ENCODE data around the gene SDS.
"Not testable (repeated sequence)": the region's sequence is repeated elsewhere in the genome, so short reads cannot be mapped to it uniquely, and the experiment has no call there.

Gene SDS

DNA sequence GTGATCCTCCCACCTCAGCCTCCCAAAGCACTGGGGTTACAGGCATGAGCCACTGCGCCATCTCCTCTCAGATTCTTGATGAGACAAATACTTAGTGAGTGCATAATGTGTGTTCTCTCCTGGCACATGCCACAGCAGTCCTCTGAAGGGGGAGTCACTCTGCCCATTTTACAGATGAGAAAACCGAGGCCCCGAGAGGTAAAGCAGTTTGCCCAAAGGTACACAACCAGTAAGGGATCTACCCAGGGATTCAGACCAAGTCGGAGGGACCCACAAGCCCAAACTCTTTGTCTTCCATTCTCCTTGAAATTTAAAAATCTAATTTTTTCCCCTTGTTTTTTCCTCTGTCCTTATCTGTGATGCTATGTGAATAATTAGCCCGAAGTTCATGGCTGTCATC lies 39.0 kb downstream of the SDS start:
- H3K36me3 ChIP-seq (replicated peaks): no peaks in the 10 kb centered on the region
- TF ChIP-seq, protein P1, sequence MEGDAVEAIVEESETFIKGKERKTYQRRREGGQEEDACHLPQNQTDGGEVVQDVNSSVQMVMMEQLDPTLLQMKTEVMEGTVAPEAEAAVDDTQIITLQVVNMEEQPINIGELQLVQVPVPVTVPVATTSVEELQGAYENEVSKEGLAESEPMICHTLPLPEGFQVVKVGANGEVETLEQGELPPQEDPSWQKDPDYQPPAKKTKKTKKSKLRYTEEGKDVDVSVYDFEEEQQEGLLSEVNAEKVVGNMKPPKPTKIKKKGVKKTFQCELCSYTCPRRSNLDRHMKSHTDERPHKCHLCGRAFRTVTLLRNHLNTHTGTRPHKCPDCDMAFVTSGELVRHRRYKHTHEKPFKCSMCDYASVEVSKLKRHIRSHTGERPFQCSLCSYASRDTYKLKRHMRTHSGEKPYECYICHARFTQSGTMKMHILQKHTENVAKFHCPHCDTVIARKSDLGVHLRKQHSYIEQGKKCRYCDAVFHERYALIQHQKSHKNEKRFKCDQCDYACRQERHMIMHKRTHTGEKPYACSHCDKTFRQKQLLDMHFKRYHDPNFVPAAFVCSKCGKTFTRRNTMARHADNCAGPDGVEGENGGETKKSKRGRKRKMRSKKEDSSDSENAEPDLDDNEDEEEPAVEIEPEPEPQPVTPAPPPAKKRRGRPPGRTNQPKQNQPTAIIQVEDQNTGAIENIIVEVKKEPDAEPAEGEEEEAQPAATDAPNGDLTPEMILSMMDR (IDR thresholded peaks at IDR 0.05; ENCODE audit: low read depth, low read length, missing control alignments): no peak
- no peak overlapping the region for H3K27ac ChIP-seq
- DNase-seq: no peak
- in situ Hi-C loops (cut with HindIII; ENCODE audit: low pct_ligation_motif_present, low sequenced_read_pairs): no loop called here
- H3K4me3 ChIP-seq (ENCODE audit: low read depth, low read length): no peak overlapping the region
- no peaks in the 10 kb centered on the region for H3K27me3 ChIP-seq (replicated peaks)

DNA sequence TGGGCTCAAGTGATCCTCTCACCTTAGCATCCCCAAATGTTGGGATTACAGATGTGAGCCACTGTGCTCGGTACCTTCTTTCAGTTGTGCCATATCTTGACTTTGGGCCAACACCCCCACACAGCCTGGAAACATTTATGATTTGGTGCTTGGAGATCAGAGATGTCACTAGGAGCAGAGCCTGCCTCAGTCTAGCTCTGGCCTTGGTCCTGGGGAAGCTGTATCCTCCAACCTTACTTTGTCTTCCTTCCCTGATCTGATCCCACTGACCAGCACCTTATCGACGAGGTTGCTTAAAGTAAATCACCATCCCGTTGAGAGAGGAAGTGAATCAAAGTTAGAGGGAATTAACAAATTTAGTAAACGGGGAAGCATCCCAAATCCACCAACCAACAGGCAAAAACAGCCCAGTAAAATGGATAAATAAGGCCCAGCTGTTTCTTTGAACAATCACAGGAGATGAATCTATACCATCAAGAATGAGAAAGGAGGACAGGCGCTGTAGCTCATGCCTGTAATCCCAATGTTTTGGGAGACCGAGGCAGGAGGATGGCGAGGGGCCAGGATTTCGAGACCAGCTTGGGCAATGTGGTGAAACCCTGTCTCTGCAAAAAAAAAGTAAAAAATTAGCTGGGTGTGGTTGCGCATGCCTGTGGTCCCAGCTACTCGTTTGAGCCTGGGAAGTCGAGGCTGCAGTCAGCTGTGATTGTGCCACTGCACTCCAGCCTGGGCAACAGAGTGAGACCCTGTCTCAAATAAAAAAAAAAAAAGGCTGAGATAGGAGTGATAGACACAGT lies 41.9 kb downstream of the SDS start:
- Histone ChIP-seq H3K36me3 (replicated peaks) (no peaks in the 10 kb centered on the region), H3K27me3 (replicated peaks) (no peaks in the 10 kb centered on the region), H3K4me3 (ENCODE audit: low read depth, low read length) (no peak overlapping the region), H3K27ac (no peak overlapping the region)
- TF ChIP-seq, protein P1 (IDR thresholded peaks at IDR 0.05; ENCODE audit: low read depth, low read length, missing control alignments): no peak
- DNase-seq: no peak
- in situ Hi-C loops (cut with HindIII; ENCODE audit: low pct_ligation_motif_present, low sequenced_read_pairs): no loop called here

DNA sequence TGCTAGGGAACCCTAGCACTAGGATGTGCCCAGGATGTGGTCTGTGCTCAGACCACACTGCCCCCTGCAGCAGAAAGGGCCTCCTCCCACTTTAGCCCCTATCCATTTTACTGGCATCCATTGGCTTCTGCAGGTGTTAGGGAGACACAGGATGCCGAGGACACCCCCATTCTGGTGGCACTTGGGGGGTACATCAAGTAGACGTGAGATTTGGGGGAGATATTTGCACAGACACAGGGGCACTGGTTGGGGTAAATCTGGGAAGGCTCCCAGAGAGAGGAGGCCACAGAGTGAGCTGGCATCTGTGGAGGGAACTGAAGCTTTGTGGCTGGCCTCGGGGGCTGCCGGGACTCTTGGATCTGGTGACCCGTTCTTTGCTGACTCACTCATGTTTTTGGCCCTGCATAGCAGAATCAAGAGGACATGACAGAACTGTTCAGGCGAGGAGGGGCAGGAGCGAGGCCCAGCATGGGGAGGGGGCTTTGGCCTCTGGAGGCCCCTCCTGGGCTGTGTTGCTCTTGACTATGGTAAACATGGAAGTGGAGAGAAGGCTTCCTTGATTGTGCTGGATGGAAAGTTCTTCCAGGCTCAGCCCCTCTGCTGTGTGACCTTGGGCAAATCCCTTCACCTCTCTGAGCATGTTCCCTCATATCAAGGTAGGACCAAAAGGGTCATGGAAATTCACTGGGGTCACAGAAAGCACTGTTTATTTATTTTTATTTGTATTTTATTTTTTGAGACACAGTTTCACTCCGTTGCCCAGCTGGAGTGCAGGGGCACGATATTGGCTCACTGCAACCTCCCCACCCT lies 43.5 kb downstream of the SDS start:
- peak; percentile 6 for DNase-seq
- in situ Hi-C loops (cut with HindIII; ENCODE audit: low pct_ligation_motif_present, low sequenced_read_pairs): no loop called here
- no peaks in the 10 kb centered on the region for H3K27me3 ChIP-seq (replicated peaks)
- TF ChIP-seq, protein P1 (IDR thresholded peaks at IDR 0.05; ENCODE audit: low read depth, low read length, missing control alignments): peak; percentile 48
- H3K4me3 ChIP-seq (ENCODE audit: low read depth, low read length): peak overlapping the region; percentile 92
- H3K36me3 ChIP-seq (replicated peaks): no peaks in the 10 kb centered on the region
- no peak overlapping the region for H3K27ac ChIP-seq

DNA sequence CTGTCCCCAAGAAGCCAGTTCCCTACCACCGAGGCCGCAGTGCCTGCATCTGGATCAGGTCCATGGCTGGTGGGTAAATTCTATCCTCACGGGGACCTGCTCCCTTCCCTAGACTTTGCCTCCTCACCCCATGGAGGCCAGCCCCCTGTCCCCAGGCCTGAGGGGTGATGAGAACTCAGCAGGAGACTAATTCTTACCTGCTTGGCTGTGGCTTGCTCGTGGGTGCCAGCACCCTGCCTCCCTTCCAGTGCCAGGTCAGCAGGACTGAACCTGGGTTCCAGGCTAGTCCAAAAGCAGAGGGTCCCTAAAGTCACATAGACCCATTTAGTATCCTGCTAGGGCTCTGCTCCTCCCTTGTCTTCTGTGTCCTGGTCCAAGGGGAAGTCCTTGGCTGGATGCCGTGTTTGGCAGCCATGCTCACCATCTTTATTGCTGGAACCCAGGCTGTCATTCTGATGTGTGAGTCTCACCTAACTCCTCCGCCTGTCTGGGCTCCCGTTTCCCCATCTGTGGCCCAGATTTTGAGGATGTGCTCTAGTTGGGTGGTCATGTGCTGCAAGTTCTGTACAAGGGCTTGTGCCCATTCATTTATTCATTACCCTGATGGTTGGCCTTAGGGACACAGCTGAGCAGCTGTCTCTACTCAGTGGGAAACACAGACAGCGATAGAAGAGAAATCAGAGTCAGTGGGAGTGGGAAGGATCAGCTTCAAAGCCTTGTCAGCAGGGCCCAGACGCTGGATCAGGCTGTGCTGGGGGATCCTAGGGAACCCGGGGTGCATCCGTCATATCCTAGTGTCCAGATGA lies 44.4 kb downstream of the SDS start:
- peak overlapping the region; percentile 92 for H3K4me3 ChIP-seq (ENCODE audit: low read depth, low read length)
- DNase-seq: no peak
- no peak overlapping the region for H3K27ac ChIP-seq
- in situ Hi-C loops (cut with HindIII; ENCODE audit: low pct_ligation_motif_present, low sequenced_read_pairs): no loop called here
- TF ChIP-seq, protein P1 (IDR thresholded peaks at IDR 0.05; ENCODE audit: low read depth, low read length, missing control alignments): no peak
- H3K27me3 ChIP-seq (replicated peaks): no peaks in the 10 kb centered on the region
- H3K36me3 ChIP-seq (replicated peaks): no peaks in the 10 kb centered on the region

DNA sequence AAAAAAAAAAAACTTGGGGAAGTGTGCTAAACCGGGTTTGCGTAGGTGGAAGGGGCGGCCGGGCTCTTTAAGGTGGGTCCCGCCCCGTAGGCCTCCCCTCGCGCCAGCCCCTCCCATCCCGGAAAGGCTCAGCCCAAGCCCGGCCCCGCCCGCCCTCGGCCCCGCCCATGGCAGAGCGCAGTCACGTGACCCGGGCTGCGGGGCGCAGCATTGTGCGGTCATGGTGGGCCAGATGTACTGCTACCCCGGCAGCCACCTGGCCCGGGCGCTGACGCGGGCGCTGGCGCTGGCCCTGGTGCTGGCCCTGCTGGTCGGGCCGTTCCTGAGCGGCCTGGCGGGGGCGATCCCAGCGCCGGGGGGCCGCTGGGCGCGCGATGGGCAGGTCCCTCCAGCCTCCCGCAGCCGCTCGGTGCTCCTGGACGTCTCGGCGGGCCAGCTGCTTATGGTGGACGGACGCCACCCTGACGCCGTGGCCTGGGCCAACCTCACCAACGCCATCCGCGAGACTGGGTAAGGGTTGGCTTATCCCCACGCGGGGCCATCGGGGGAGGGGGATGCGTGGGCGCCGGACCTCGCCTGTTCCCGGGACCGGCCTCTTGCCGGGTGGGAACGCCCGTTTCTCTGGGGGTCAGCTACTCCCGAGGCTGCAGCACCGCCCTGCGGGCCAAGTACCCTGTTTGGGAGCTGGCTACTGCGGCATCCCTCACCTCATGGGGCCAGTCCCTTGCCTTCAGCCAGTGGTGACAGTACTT lies 45.1 kb downstream of the SDS start, which contains the start of gene PLBD2:
PLBD2 (plus strand) TSS at position 207 of the 752 bp plus-strand sequence; CDS start at position 221, 14 bp downstream.
- peak within 1 kb of the TSS; percentile 17 for H3K27ac ChIP-seq
- in situ Hi-C loops (cut with HindIII; ENCODE audit: low pct_ligation_motif_present, low sequenced_read_pairs): no loop called here
- H3K4me3 ChIP-seq (ENCODE audit: low read depth, low read length): peak within 1 kb of the TSS; percentile 92
- TF ChIP-seq, protein P1 (IDR thresholded peaks at IDR 0.05; ENCODE audit: low read depth, low read length, missing control alignments): peak; percentile 28
- DNase-seq: peak; percentile 86
- H3K36me3 ChIP-seq (replicated peaks): no peaks in the 10 kb centered on the region
- H3K27me3 ChIP-seq (replicated peaks): no peaks in the 10 kb centered on the region

DNA sequence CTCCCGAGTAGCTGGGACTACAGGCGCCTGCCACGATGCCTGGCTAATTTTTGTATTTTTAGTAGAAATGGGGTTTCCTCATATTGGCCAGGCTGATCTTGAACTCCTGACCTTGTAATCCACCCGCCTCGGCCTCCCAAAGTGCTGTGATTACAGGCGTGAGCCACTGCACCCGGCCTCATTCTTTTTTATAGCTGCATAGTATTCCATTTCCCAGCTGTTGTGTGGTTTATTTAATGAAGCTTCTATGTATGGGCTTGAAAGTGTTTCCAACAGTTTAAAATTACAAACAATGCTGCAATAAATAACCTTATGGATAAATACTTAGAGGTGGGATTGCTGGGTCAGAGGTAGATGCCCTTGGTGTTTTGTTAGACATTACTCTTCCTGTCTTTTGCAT lies 49.5 kb downstream of the SDS start:
- H3K4me3 ChIP-seq (ENCODE audit: low read depth, low read length); H3K27me3 ChIP-seq (replicated peaks); H3K27ac ChIP-seq; H3K36me3 ChIP-seq (replicated peaks); in situ Hi-C loops (cut with HindIII; ENCODE audit: low pct_ligation_motif_present, low sequenced_read_pairs); DNase-seq: not testable (repeated sequence)
